Stomach (tissue), 9 donors: Measurements from ENCODE around the gene SYNE4. TPM values are rescaled to one million over a fixed set of nuclear protein-coding genes. Genes with fewer than 3 reads are reported as not detected.

Experiments used
- DNase-seq, 2 donors: peaks; one replicate each; pipeline versions ENCODE4 v3.0.0 to v3.0.0-alpha.2; 2013 to 2019
- H3K27ac ChIP-seq, 5 donors: fragments of 200-600 bp in 4 of 5; sonication (generic) in 4 of 5; one replicate each; pipeline ENCODE4 v1.5.1; 2013 to 2019; ENCODE audit warnings: mild to moderate bottlenecking in 1 of 5, moderate library complexity in 1 of 5
- H3K27me3 ChIP-seq, 3 donors: fragments of 200-600 bp; sonication (generic); one replicate each; pipeline ENCODE4 v1.5.1; 2017 to 2019; ENCODE audit warnings: mixed run types in 1 of 3
- H3K36me3 ChIP-seq, 4 donors: fragments of 200-600 bp; sonication (generic); 1 replicate in 3 of 4; 2 replicates in 1 of 4; pipeline ENCODE4 v1.5.1; 2016 to 2019
- H3K4me1 ChIP-seq, 4 donors: fragments of 200-600 bp; sonication (generic); one replicate each; pipeline ENCODE4 v1.5.1; 2016 to 2019
- H3K4me3 ChIP-seq, 4 donors: fragments of 200-600 bp; sonication (generic) in 3 of 4; one replicate each; pipeline ENCODE4 v1.5.1; 2016 to 2019; ENCODE audit warnings: mild to moderate bottlenecking in 1 of 4
- H3K9me3 ChIP-seq, 4 donors: fragments of 200-600 bp; sonication (generic); one replicate each; pipeline ENCODE4 v1.5.1; 2016 to 2019
- CTCF ChIP-seq, 7 experiments: fragments of 450-650 bp in 4 of 7; fragments of 200-600 bp in 3 of 7; sonication (generic) in 3 of 7; IDR thresholded peaks; one replicate each; pipeline ENCODE4 v1.5.1; 2016 to 2019; ENCODE audit warnings: antibody characterized with exemption in 7 of 7, control low read depth in 2 of 7, mild to moderate bottlenecking in 1 of 7
- EP300 ChIP-seq: sonication (generic); formaldehyde crosslinking; IDR thresholded peaks from one replicate; pipeline ENCODE4 v1.6.1; 2017; ENCODE audit warnings: antibody characterized with exemption
- POLR2A ChIP-seq, 4 donors: fragments of 450-650 bp; IDR thresholded peaks; one replicate each; pipeline ENCODE4 v1.6.1; 2016; ENCODE audit warnings: antibody characterized with exemption in 4 of 4, control low read depth in 2 of 4, mild to moderate bottlenecking in 1 of 4, moderate library complexity in 1 of 4
- POLR2AphosphoS5 ChIP-seq, 3 donors: sonication (generic); formaldehyde crosslinking; IDR thresholded peaks; one replicate each; pipeline ENCODE4 v1.6.1; 2016; ENCODE audit warnings: antibody characterized with exemption in 3 of 3
- WGBS, 5 donors: extraction: QIAGEN DNeasy Blood & Tissue Kit in 3 of 5; methylation state at CpG; one replicate each; pipeline versions ENCODE4 v1.1.5 to v1.1.7; 2013 to 2018; 5-methylcytosine and 5-hydroxymethylcytosine counted together
- intact Hi-C: fragments of 100-400 bp; cut with DNase I; formaldehyde crosslinking; loops from one replicate; pipeline ENCODE4 v1.15.1; 2023; ENCODE audit warnings: low total_unique reads
- polyA plus RNA-seq, 3 donors: library from polyadenylated mRNA; stranded (reverse); fragments of 200-250 nt; gene quantifications; one replicate each; pipeline ENCODE4 v1.2.3, GENCODE V29; 2013
- total RNA-seq, 5 donors: library from RNA; depleted of rRNA; stranded (reverse); fragments of >200 nt; gene quantifications; one replicate each; pipeline versions ENCODE4 v1.1.0 to v1.2.3, GENCODE V29; 2014 to 2016
- donor health status: healthy with polysubstance abuse.
- donor health status: Bipolar disorder and iron deficiency.
- donor health status: healthy.

SYNE4 gene
- total and polyA plus RNA-seq, 8 donors = 1.3 to 11.2 (median 4.6) TPM; not detected in 1

GRCh38 chr19:35992907-35993765 is 15.5 kb downstream of the SYNE4 start:
- Histone ChIP-seq H3K36me3 (peaks cover 0 to 10% (median 6%) of the 10 kb centered on the region in 4 donors), H3K27me3 (peaks cover 0 to 17% (median 0%) of the 10 kb centered on the region in 3 donors), H3K9me3 (peaks cover 0 to 3% (median 0%) of the 10 kb centered on the region in 4 donors), H3K4me3 (no peak overlapping the region), H3K4me1 (peaks cover 16 to 37% (median 34%) of the 10 kb centered on the region in 4 donors), H3K27ac (no peak overlapping the region)
- intact Hi-C loops = no loop called here
- no peak for DNase-seq
- WGBS, 5 donors = 84 to 92% (median 87%) methylated on average over 7 to 8 of the region's 8 CpGs
- TF ChIP-seq POLR2AphosphoS5 (IDR thresholded peaks at IDR 0.05) (no peak), POLR2A (IDR thresholded peaks at IDR 0.05) (no peak), CTCF (IDR thresholded peaks at IDR 0.05) (no peak), EP300 (no peak)

- TF ChIP-seq EP300 = no peak
- TF ChIP-seq POLR2AphosphoS5 (IDR thresholded peaks at IDR 0.05) = no peak
- no peak for TF ChIP-seq CTCF (IDR thresholded peaks at IDR 0.05)
- intact Hi-C loops = no loop called here
- Histone ChIP-seq H3K9me3 (peaks cover 0 to 3% (median 0%) of the 10 kb centered on the region in 4 donors), H3K4me3 (no peak overlapping the region), H3K27me3 (peaks cover 0 to 29% (median 11%) of the 10 kb centered on the region in 3 donors), H3K36me3 (no peaks in the 10 kb centered on the region), H3K27ac (no peak overlapping the region), H3K4me1 (peaks cover 18 to 36% (median 29%) of the 10 kb centered on the region in 4 donors)
- DNase-seq = no peak
- WGBS, 5 donors = 74 to 88% (median 81%) methylated on average over 7 of the region's 7 CpGs
Measured at GRCh38 chr19:35991731-35992450, 16.7 kb downstream of the SYNE4 start.

- H3K4me3 ChIP-seq = no peak overlapping the region
- intact Hi-C loops = no loop called here
- TF ChIP-seq POLR2A (IDR thresholded peaks at IDR 0.05) (no peak), POLR2AphosphoS5 (IDR thresholded peaks at IDR 0.05) (no peak), EP300 (no peak), CTCF (IDR thresholded peaks at IDR 0.05) (no peak)
- WGBS, 5 donors = 81 to 83% (median 83%) methylated on average over 10 of the region's 10 CpGs
- DNase-seq = no peak
- peaks cover 0 to 38% (median 20%) of the 10 kb centered on the region in 3 donors for H3K27me3 ChIP-seq
- H3K9me3 ChIP-seq = peaks cover 0 to 3% (median 0%) of the 10 kb centered on the region in 4 donors
- no peak overlapping the region for H3K27ac ChIP-seq
- peaks cover 12 to 30% (median 24%) of the 10 kb centered on the region in 4 donors for H3K4me1 ChIP-seq
- no peaks in the 10 kb centered on the region for H3K36me3 ChIP-seq
Measured at GRCh38 chr19:35990771-35991730, 17.6 kb downstream of the SYNE4 start.
